ENCODE measurements around the gene CACNA1G. TPM values are rescaled to one million over a fixed set of nuclear protein-coding genes. Genes with fewer than 3 reads are reported as not detected.

The CACNA1G gene
- total RNA-seq, 1 donor from 2014 or later: not detected

- no peaks in the 10 kb centered on the region for H3K9me3 Mint-ChIP-seq (ENCODE audit: unreplicated experiment)
- peaks cover 4% of the 10 kb centered on the region for H3K36me3 Mint-ChIP-seq (ENCODE audit: low read depth, unreplicated experiment)
- no peak overlapping the region for H3K27ac Mint-ChIP-seq (ENCODE audit: unreplicated experiment)
- H3K4me1 Mint-ChIP-seq (ENCODE audit: unreplicated experiment): peaks cover 6% of the 10 kb centered on the region
- no peak for TF ChIP-seq CTCF (IDR thresholded peaks at IDR 0.05; ENCODE audit: unreplicated experiment)
- no peak for DNase-seq (ENCODE audit: low spot score)
- peaks cover 15% of the 10 kb centered on the region for H3K27me3 Mint-ChIP-seq (ENCODE audit: unreplicated experiment)
- H3K4me3 Mint-ChIP-seq (ENCODE audit: unreplicated experiment): no peak overlapping the region
Measured at GRCh38 chr17:50637829-50638605, 77.5 kb downstream of the CACNA1G start.

- no peak overlapping the region for H3K27ac Mint-ChIP-seq (ENCODE audit: unreplicated experiment)
- no peak for DNase-seq (ENCODE audit: low spot score)
- no peak for TF ChIP-seq CTCF (IDR thresholded peaks at IDR 0.05; ENCODE audit: unreplicated experiment)
- H3K27me3 Mint-ChIP-seq (ENCODE audit: unreplicated experiment): peaks cover 12% of the 10 kb centered on the region
- no peaks in the 10 kb centered on the region for H3K9me3 Mint-ChIP-seq (ENCODE audit: unreplicated experiment)
- peaks cover 7% of the 10 kb centered on the region for H3K4me1 Mint-ChIP-seq (ENCODE audit: unreplicated experiment)
- H3K4me3 Mint-ChIP-seq (ENCODE audit: unreplicated experiment): no peak overlapping the region
- peaks cover 4% of the 10 kb centered on the region for H3K36me3 Mint-ChIP-seq (ENCODE audit: low read depth, unreplicated experiment)
Measured at GRCh38 chr17:50638606-50638965, 78.1 kb downstream of the CACNA1G start.

- H3K4me3 Mint-ChIP-seq (ENCODE audit: unreplicated experiment): no peak overlapping the region
- no peak for TF ChIP-seq CTCF (IDR thresholded peaks at IDR 0.05; ENCODE audit: unreplicated experiment)
- peaks cover 4% of the 10 kb centered on the region for H3K36me3 Mint-ChIP-seq (ENCODE audit: low read depth, unreplicated experiment)
- no peak overlapping the region for H3K27ac Mint-ChIP-seq (ENCODE audit: unreplicated experiment)
- H3K4me1 Mint-ChIP-seq (ENCODE audit: unreplicated experiment): peaks cover 9% of the 10 kb centered on the region
- DNase-seq (ENCODE audit: low spot score): no peak
- H3K9me3 Mint-ChIP-seq (ENCODE audit: unreplicated experiment): no peaks in the 10 kb centered on the region
- peaks cover 9% of the 10 kb centered on the region for H3K27me3 Mint-ChIP-seq (ENCODE audit: unreplicated experiment)
Measured at GRCh38 chr17:50638966-50639713, 78.6 kb downstream of the CACNA1G start.

DNA sequence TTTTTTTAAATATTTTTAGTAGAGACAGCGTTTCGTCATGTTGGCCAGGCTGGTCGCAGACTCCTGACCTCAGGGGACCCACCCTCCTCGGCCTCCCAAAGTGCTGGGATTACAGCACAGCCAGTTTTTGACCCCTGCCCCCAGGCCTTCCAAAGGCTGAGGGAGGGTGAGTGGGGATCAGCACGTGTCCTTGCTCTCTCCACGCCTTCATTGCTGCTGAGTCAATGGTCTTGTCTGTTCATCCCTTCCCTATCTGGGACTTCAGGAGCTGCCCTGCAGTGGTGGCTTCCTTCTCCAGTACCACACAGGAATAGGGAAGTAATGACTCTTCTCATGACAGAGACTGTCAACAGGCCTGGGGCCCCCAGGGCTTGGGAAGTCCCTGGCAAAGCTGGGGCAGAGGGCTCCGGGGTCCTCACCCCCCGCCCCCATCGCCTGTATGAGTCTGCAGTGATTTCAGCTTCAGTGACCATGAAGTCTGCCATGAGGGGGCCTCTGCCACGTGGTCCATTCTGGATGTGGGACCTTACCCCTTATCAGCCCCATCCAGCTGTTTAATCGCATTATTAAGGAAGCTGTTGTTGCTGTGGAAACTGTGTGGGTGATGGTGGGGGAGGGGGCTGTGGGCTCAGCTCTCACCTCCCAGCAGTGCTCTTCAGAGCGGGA is 80.3 kb downstream of the CACNA1G start:
- no peaks in the 10 kb centered on the region for H3K9me3 Mint-ChIP-seq (ENCODE audit: unreplicated experiment)
- peaks cover 4% of the 10 kb centered on the region for H3K36me3 Mint-ChIP-seq (ENCODE audit: low read depth, unreplicated experiment)
- TF ChIP-seq CTCF (IDR thresholded peaks at IDR 0.05; ENCODE audit: unreplicated experiment): no peak
- DNase-seq (ENCODE audit: low spot score): no peak
- H3K27ac Mint-ChIP-seq (ENCODE audit: unreplicated experiment): no peak overlapping the region
- no peak overlapping the region for H3K4me3 Mint-ChIP-seq (ENCODE audit: unreplicated experiment)
- H3K27me3 Mint-ChIP-seq (ENCODE audit: unreplicated experiment): peaks cover 7% of the 10 kb centered on the region
- peaks cover 9% of the 10 kb centered on the region for H3K4me1 Mint-ChIP-seq (ENCODE audit: unreplicated experiment)
